KMS-11 (cell line): ENCODE measurements around the gene RASL10A.
"Not testable (repeated sequence)": the region's sequence is repeated elsewhere in the genome, so short reads cannot be mapped to it uniquely, and the experiment has no call there.

Experiments used
- H2AFZ ChIP-seq: fragments of 200-600 bp; sonication (generic); 2 replicates; pipeline ENCODE4 v1.6.1; 2016; ENCODE audit warnings: antibody characterized with exemption, mixed run types, low read depth
- H3K27ac ChIP-seq: fragments of 200-600 bp; sonication (generic); 2 replicates; pipeline ENCODE4 v1.6.1; 2016; ENCODE audit warnings: mild to moderate bottlenecking, mixed run types
- H3K27me3 ChIP-seq: fragments of 200-600 bp; sonication (generic); 2 replicates; pipeline ENCODE4 v1.6.1; 2017; ENCODE audit warnings: mild to moderate bottlenecking, low read depth, mixed run types, moderate library complexity; ENCODE audit not compliant: insufficient read depth
- H3K36me3 ChIP-seq: fragments of 200-600 bp; sonication (generic); 2 replicates; pipeline ENCODE4 v1.6.1; 2017; ENCODE audit warnings: mild to moderate bottlenecking, mixed run types; ENCODE audit not compliant: insufficient read depth
- H3K4me1 ChIP-seq: fragments of 200-600 bp; sonication (generic); 2 replicates; pipeline ENCODE4 v1.6.1; 2016; ENCODE audit warnings: mild to moderate bottlenecking, low read depth, mixed run types; ENCODE audit not compliant: poor library complexity, severe bottlenecking
- H3K4me2 ChIP-seq: fragments of 200-600 bp; sonication (generic); 2 replicates; pipeline ENCODE4 v1.7.0; 2016; ENCODE audit warnings: mild to moderate bottlenecking, mixed run types
- H3K4me3 ChIP-seq: fragments of 200-600 bp; sonication (generic); IDR thresholded peaks from 2 replicates; pipeline ENCODE4 v1.6.1; 2017; ENCODE audit warnings: low read depth, low read length, mixed read lengths; ENCODE audit not compliant: insufficient read depth
- H3K79me2 ChIP-seq: fragments of 200-600 bp; sonication (generic); 2 replicates; pipeline ENCODE4 v1.6.1; 2016; ENCODE audit warnings: low read depth, mixed run types; ENCODE audit not compliant: insufficient read depth
- H3K9ac ChIP-seq: fragments of 200-600 bp; sonication (generic); 2 replicates; pipeline ENCODE4 v1.6.1; 2016; ENCODE audit warnings: mild to moderate bottlenecking, mixed run types
- H4K20me1 ChIP-seq: fragments of 200-600 bp; sonication (generic); 2 replicates; pipeline ENCODE4 v1.6.1; 2016; ENCODE audit warnings: mild to moderate bottlenecking, mixed run types; ENCODE audit not compliant: insufficient read depth
- TF ChIP-seq, protein P1 (sequence below): fragments of 200-600 bp; sonication (generic); conservative IDR thresholded peaks from 2 replicates; pipeline ENCODE4 v1.6.1; 2017; ENCODE audit warnings: low read depth, mild to moderate bottlenecking, antibody characterized with exemption, low read length, moderate library complexity, mixed read lengths

The RASL10A gene

DNA sequence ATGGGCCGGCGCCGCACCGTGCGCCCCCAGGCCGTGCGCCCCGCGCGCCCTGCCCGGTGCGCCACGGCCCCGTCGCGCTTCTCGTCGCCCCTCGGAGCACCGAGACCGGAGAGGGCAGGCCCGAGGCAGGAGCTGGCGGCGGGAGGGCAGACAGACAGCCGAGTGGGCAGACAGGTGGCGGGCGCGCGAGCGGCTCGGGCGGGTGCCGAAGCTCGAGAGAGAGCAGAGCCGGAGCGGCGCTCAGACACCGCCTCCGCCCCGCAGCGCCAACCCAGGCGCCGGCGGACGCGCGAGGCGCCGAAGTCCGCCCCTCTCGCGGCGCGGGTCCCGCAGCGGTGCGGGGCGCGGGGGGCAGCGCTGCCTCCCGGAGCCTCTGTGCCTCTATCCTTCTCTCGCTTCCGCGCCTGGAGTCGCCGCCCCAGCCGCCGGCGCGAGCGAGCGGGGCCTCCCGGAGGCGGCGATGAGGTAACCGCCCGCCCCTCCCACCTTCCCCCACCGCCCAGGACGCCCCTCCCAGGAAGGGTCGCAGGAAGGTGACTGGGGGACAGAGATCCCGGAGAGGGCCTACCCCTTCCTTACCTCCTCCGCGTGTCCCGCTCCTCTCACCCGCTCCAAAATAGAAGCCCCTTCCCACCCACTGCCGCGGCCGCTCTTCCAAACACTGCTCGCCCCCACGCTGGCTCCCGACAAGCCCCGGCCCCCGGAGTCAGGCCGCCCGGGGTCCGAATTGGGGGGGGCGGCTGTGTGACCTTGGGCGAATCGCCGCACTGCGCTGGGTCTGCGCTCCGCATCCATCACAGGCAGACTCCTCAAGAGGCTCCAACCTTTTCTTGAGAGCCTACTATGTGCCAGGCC, at the start of gene RASL10A:
Gene RASL10A, minus strand, starts transcription at position 412 of the 855 bp plus-strand sequence. CDS start 451 bp downstream, outside the sequence.
- no peak within 1 kb of the TSS for H3K4me2 ChIP-seq
- no peak within 1 kb of the TSS for H3K9ac ChIP-seq
- H3K27ac ChIP-seq = no peak within 1 kb of the TSS
- no peaks in the 10 kb centered on the region for H3K79me2 ChIP-seq
- TF ChIP-seq, protein P1, sequence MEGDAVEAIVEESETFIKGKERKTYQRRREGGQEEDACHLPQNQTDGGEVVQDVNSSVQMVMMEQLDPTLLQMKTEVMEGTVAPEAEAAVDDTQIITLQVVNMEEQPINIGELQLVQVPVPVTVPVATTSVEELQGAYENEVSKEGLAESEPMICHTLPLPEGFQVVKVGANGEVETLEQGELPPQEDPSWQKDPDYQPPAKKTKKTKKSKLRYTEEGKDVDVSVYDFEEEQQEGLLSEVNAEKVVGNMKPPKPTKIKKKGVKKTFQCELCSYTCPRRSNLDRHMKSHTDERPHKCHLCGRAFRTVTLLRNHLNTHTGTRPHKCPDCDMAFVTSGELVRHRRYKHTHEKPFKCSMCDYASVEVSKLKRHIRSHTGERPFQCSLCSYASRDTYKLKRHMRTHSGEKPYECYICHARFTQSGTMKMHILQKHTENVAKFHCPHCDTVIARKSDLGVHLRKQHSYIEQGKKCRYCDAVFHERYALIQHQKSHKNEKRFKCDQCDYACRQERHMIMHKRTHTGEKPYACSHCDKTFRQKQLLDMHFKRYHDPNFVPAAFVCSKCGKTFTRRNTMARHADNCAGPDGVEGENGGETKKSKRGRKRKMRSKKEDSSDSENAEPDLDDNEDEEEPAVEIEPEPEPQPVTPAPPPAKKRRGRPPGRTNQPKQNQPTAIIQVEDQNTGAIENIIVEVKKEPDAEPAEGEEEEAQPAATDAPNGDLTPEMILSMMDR = no peak
- H4K20me1 ChIP-seq = no peaks in the 10 kb centered on the region
- no peak within 1 kb of the TSS for H3K4me3 ChIP-seq
- H3K27me3 ChIP-seq = peaks cover 16% of the 10 kb centered on the region; the same call in 1 of the 2 replicates
- H3K36me3 ChIP-seq = no peaks in the 10 kb centered on the region
- H3K4me1 ChIP-seq = no peaks in the 10 kb centered on the region
- H2AFZ ChIP-seq = no peak within 1 kb of the TSS

DNA sequence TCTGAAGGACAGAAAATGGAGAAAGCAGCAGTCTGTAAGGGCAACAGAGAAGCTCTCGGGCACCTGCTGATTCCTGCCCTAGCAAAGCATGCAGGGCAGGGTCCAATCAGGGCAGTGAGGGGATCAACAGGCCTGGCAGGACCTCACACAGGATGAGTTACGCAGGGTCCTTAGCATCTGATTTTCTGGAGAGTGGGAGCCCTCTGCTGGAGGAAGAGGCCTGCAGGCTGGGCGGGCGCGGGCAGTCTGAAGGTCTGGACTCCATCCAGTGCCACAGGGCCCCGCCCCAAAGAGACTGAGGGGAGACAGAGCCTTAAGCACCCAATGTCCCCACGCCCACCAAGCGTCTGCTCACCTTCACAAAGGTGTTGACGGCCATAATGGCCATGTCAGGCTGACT, 44.0 kb upstream of the RASL10A start:
- Histone ChIP-seq H3K4me2 (no peak overlapping the region), H3K4me3 (no peak overlapping the region), H4K20me1 (no peaks in the 10 kb centered on the region), H3K27me3 (no peaks in the 10 kb centered on the region), H3K79me2 (no peaks in the 10 kb centered on the region), H3K9ac (no peak overlapping the region), H3K27ac (no peak overlapping the region), H2AFZ (no peak overlapping the region), H3K4me1 (peaks cover 10% of the 10 kb centered on the region), H3K36me3 (no peaks in the 10 kb centered on the region)
- TF ChIP-seq, protein P1 = 0 out of 2 replicates have a peak, but pooled peaks have one; percentile 23

DNA sequence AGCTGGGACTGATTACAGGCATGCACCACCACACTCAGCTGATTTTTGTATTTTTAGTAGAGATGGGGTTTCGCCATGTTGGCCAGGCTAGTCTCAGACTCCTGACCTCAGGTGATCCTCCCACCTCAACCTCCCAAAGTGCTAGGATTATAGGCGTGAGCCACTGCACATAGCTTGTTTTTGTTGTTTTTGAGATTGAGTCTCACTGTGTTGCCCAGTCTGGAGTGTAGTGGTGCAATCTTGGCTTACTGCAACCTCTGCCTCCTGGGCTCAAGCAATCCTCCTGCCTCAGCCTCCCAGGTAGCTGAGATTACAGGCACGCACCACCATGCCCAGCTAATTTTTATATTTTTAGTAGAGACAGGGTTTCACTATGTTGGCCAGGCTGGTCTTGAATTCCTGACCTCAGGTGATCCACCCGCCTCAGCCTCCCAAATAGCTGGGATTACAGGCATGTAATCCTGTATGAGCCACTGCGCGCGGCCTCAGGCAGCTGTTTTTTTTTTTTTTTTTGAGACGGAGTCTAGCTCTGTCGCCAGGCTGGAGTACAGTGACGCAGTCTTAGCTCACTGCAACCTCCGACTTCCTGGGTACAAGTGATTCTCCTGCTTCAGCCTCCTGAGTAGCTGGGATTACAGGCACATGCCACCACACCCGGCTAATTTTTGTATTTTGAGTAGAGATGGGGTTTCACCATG, 41.8 kb upstream of the RASL10A start:
- not testable (repeated sequence) for H4K20me1 ChIP-seq, H3K4me3 ChIP-seq, H3K4me1 ChIP-seq, H3K27ac ChIP-seq, H2AFZ ChIP-seq, H3K79me2 ChIP-seq, H3K4me2 ChIP-seq, H3K27me3 ChIP-seq, H3K36me3 ChIP-seq, H3K9ac ChIP-seq

GRCh38 chr22:29353860-29354259, 38.4 kb upstream of the RASL10A start:
- TF ChIP-seq, protein P1 = no peak
- Histone ChIP-seq H2AFZ (no peak overlapping the region), H3K27ac (no peak overlapping the region), H3K27me3 (no peaks in the 10 kb centered on the region), H3K4me1 (no peaks in the 10 kb centered on the region), H3K79me2 (no peaks in the 10 kb centered on the region), H3K36me3 (no peaks in the 10 kb centered on the region), H3K4me2 (no peak overlapping the region), H3K9ac (no peak overlapping the region), H4K20me1 (no peaks in the 10 kb centered on the region), H3K4me3 (no peak overlapping the region)
